ENCODE data around the gene LACTBL1.
"Not testable (repeated sequence)": the region's sequence is repeated elsewhere in the genome, so short reads cannot be mapped to it uniquely, and the experiment has no call there.

Gene LACTBL1

DNA sequence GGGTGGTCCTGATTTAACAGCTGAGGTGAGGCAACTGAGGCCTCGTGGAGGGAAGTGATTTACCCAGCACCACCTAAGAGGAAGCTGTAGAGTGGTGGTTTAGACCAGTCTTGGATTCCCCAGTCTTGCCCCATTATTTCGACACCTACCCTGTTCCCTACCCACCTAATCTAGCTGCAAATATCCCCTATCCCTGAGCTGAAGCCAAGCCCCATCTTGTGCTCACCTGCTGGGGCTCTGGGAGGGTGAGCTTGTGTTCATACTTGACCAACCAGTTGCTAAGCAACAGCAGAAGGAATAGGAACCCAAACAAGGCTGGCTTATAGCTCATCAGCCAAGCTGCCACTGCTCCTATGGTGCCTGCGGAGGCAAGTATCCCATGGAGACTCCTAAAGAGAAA is 41.0 kb upstream of the LACTBL1 start:
- peak; percentile 13 for DNase-seq (ENCODE audit: low read depth, low spot score)
- Histone ChIP-seq H3K27me3 (ENCODE audit: insufficient read depth, insufficient read length) (no peaks in the 10 kb centered on the region), H3K4me3 (ENCODE audit: insufficient read length, low read depth) (no peak overlapping the region), H3K4me1 (ENCODE audit: insufficient read depth, insufficient read length) (peaks cover 5% of the 10 kb centered on the region), H3K9ac (ENCODE audit: insufficient read length, low read depth) (no peak overlapping the region), H3K9me3 (ENCODE audit: insufficient read depth, low read length) (no peaks in the 10 kb centered on the region), H3K36me3 (ENCODE audit: insufficient read depth, insufficient read length, low read length) (no peaks in the 10 kb centered on the region)
- TF ChIP-seq ZNF274 (IDR thresholded peaks at IDR 0.05; ENCODE audit: low read depth, low read length) (no peak), YY1 (IDR thresholded peaks at IDR 0.05; ENCODE audit: insufficient read depth, insufficient read length) (no peak), SUZ12 (IDR thresholded peaks at IDR 0.05; ENCODE audit: extremely low read depth, insufficient read depth, insufficient read length) (no peak)

- not testable (repeated sequence) for H3K27me3 ChIP-seq (ENCODE audit: insufficient read depth, insufficient read length); H3K9ac ChIP-seq (ENCODE audit: insufficient read length, low read depth); H3K9me3 ChIP-seq (ENCODE audit: insufficient read depth, low read length); H3K4me3 ChIP-seq (ENCODE audit: insufficient read length, low read depth); DNase-seq (ENCODE audit: low read depth, low spot score); H3K36me3 ChIP-seq (ENCODE audit: insufficient read depth, insufficient read length, low read length); H3K4me1 ChIP-seq (ENCODE audit: insufficient read depth, insufficient read length)
Measured at GRCh38 chr1:23010025-23010424, 37.4 kb upstream of the LACTBL1 start.

DNA sequence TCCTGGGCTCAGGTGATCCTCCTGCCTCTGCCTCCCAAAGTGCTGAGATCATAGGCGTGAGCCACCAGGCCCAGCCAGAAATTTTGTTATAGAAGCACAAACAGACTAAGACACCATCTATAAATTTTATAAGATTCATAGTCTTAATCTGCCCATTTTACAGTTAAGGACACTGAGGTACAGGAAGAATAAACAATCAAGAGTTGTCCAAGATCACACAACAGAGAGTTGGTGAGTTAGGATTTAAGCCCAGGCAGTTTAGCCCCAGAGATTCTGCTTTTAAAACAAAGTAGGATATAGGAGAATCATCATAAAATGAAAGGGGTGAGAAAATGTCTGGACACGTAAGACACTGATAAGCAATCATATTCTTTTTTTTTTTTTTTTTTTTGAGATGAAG is 36.2 kb upstream of the LACTBL1 start:
- H3K27me3 ChIP-seq (ENCODE audit: insufficient read depth, insufficient read length), result no peaks in the 10 kb centered on the region
- no peaks in the 10 kb centered on the region for H3K36me3 ChIP-seq (ENCODE audit: insufficient read depth, insufficient read length, low read length)
- H3K4me1 ChIP-seq (ENCODE audit: insufficient read depth, insufficient read length), result peaks cover 5% of the 10 kb centered on the region
- H3K9ac ChIP-seq (ENCODE audit: insufficient read length, low read depth), result no peak overlapping the region
- H3K4me3 ChIP-seq (ENCODE audit: insufficient read length, low read depth), result no peak overlapping the region
- DNase-seq (ENCODE audit: low read depth, low spot score), result no peak
- TF ChIP-seq YY1 (IDR thresholded peaks at IDR 0.05; ENCODE audit: insufficient read depth, insufficient read length), result no peak
- no peak for TF ChIP-seq SUZ12 (IDR thresholded peaks at IDR 0.05; ENCODE audit: extremely low read depth, insufficient read depth, insufficient read length)
- no peak for TF ChIP-seq ZNF274 (IDR thresholded peaks at IDR 0.05; ENCODE audit: low read depth, low read length)
- no peaks in the 10 kb centered on the region for H3K9me3 ChIP-seq (ENCODE audit: insufficient read depth, low read length)

DNA sequence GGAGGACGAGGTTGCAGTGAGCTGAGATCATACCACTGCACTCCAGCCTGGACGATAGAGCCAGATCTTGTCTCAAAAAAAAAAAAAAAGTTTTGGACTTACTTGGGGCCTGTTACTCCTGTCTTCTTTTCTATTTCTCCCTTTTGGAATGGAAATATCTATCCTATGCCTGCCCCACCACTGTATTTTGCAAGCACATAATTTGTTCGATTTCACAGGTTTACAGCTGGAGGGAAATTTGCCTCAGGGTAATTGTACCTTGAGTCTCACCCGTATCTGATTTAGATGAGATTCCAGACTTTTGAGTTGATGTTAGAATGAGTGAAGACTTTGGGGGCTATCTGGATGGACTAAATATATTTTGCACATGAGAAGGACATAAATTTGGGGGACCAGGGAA is 34.4 kb upstream of the LACTBL1 start:
- H3K9ac ChIP-seq (ENCODE audit: insufficient read length, low read depth), result no peak overlapping the region
- no peak for DNase-seq (ENCODE audit: low read depth, low spot score)
- TF ChIP-seq SUZ12 (IDR thresholded peaks at IDR 0.05; ENCODE audit: extremely low read depth, insufficient read depth, insufficient read length) (no peak), YY1 (IDR thresholded peaks at IDR 0.05; ENCODE audit: insufficient read depth, insufficient read length) (no peak), ZNF274 (IDR thresholded peaks at IDR 0.05; ENCODE audit: low read depth, low read length) (no peak)

GRCh38 chr1:23004769-23005168 is 32.1 kb upstream of the LACTBL1 start:
- not testable (repeated sequence) for H3K4me1 ChIP-seq (ENCODE audit: insufficient read depth, insufficient read length); H3K27me3 ChIP-seq (ENCODE audit: insufficient read depth, insufficient read length); H3K36me3 ChIP-seq (ENCODE audit: insufficient read depth, insufficient read length, low read length); H3K4me3 ChIP-seq (ENCODE audit: insufficient read length, low read depth); H3K9ac ChIP-seq (ENCODE audit: insufficient read length, low read depth); H3K9me3 ChIP-seq (ENCODE audit: insufficient read depth, low read length); DNase-seq (ENCODE audit: low read depth, low spot score)

More for the DNA sequence above, 34.4 kb upstream of the LACTBL1 start:
- H3K36me3 ChIP-seq (ENCODE audit: insufficient read depth, insufficient read length, low read length), result no peaks in the 10 kb centered on the region
- H3K4me1 ChIP-seq (ENCODE audit: insufficient read depth, insufficient read length), result no peaks in the 10 kb centered on the region
- no peaks in the 10 kb centered on the region for H3K27me3 ChIP-seq (ENCODE audit: insufficient read depth, insufficient read length)
- H3K4me3 ChIP-seq (ENCODE audit: insufficient read length, low read depth), result no peak overlapping the region
- H3K9me3 ChIP-seq (ENCODE audit: insufficient read depth, low read length), result no peaks in the 10 kb centered on the region

GRCh38 chr1:23004112-23004511 is 31.4 kb upstream of the LACTBL1 start:
- no peak for TF ChIP-seq YY1 (IDR thresholded peaks at IDR 0.05; ENCODE audit: insufficient read depth, insufficient read length)
- no peak for TF ChIP-seq ZNF274 (IDR thresholded peaks at IDR 0.05; ENCODE audit: low read depth, low read length)
- TF ChIP-seq SUZ12 (IDR thresholded peaks at IDR 0.05; ENCODE audit: extremely low read depth, insufficient read depth, insufficient read length), result no peak
- H3K9ac ChIP-seq (ENCODE audit: insufficient read length, low read depth), result no peak overlapping the region
- DNase-seq (ENCODE audit: low read depth, low spot score), result no peak
- no peaks in the 10 kb centered on the region; the same call in 1 of the 2 replicates for H3K9me3 ChIP-seq (ENCODE audit: insufficient read depth, low read length)
- no peaks in the 10 kb centered on the region for H3K36me3 ChIP-seq (ENCODE audit: insufficient read depth, insufficient read length, low read length)
- no peaks in the 10 kb centered on the region for H3K4me1 ChIP-seq (ENCODE audit: insufficient read depth, insufficient read length)
- H3K27me3 ChIP-seq (ENCODE audit: insufficient read depth, insufficient read length), result no peaks in the 10 kb centered on the region
- no peak overlapping the region for H3K4me3 ChIP-seq (ENCODE audit: insufficient read length, low read depth)

DNA sequence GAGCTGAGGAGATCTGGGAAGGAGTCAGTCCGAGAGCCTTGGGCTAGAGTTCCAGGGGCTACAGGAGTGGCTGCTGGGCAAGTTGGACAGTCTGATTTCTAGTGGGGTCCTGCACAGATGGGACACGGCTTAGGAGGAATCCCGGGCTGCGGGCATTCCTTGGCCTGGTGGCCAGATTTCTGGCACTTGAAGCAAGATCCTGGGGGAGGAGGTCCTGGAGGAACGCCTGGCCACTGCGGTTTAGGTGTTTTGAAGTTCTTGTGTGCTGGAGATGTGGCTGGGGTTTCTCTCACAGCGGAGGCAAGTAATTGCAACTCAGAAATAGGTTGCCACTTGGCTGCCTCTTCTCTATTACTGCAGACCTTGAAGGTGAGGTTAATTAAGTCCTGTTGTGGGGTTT is 29.6 kb upstream of the LACTBL1 start:
- not testable (repeated sequence) for DNase-seq (ENCODE audit: low read depth, low spot score); H3K4me3 ChIP-seq (ENCODE audit: insufficient read length, low read depth); H3K9me3 ChIP-seq (ENCODE audit: insufficient read depth, low read length); H3K27me3 ChIP-seq (ENCODE audit: insufficient read depth, insufficient read length); H3K36me3 ChIP-seq (ENCODE audit: insufficient read depth, insufficient read length, low read length); H3K9ac ChIP-seq (ENCODE audit: insufficient read length, low read depth); H3K4me1 ChIP-seq (ENCODE audit: insufficient read depth, insufficient read length)

DNA sequence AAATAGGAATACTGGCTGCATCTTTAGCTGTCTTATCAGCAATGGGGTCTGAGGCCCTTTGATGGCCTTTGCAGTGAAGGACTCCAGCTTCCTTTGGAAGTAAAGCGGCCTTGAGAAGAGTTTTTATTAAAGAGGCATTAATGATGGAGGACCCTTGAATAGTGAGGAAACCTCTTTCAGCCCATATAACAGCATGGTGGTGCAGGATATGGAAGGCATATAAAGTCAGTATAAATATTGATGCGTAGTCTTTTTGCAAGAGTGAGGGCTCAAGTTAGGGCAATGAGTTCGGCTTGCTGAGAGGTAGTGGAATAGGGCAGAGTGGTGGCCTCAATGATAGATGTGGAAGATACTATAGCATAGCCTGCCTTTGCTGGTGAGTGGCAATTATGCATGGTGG is 27.5 kb upstream of the LACTBL1 start:
- H3K9me3 ChIP-seq (ENCODE audit: insufficient read depth, low read length); H3K36me3 ChIP-seq (ENCODE audit: insufficient read depth, insufficient read length, low read length); H3K27me3 ChIP-seq (ENCODE audit: insufficient read depth, insufficient read length); DNase-seq (ENCODE audit: low read depth, low spot score); H3K4me3 ChIP-seq (ENCODE audit: insufficient read length, low read depth); H3K4me1 ChIP-seq (ENCODE audit: insufficient read depth, insufficient read length); H3K9ac ChIP-seq (ENCODE audit: insufficient read length, low read depth): not testable (repeated sequence)

GRCh38 chr1:22997528-22997927 is 24.9 kb upstream of the LACTBL1 start:
- H3K4me1 ChIP-seq (ENCODE audit: insufficient read depth, insufficient read length); H3K36me3 ChIP-seq (ENCODE audit: insufficient read depth, insufficient read length, low read length): not testable (repeated sequence)

More at GRCh38 chr1:22997528-22997927, 24.9 kb upstream of the LACTBL1 start:
- DNase-seq (ENCODE audit: low read depth, low spot score); H3K9ac ChIP-seq (ENCODE audit: insufficient read length, low read depth); H3K4me3 ChIP-seq (ENCODE audit: insufficient read length, low read depth); H3K27me3 ChIP-seq (ENCODE audit: insufficient read depth, insufficient read length): not testable (repeated sequence)
- H3K9me3 ChIP-seq (ENCODE audit: insufficient read depth, low read length), result peaks cover 34% of the 10 kb centered on the region

Data from NT2/D1 (cell line).